ENCODE data around the gene TAB3. TPM values are rescaled to one million over a fixed set of nuclear protein-coding genes. Genes with fewer than 3 reads are reported as not detected.

TAB3 gene
- total RNA-seq, 1 donor from 2014 or later, result 23.2 TPM

- intact Hi-C loops (cut with DNase I), result no loop called here
- Histone ChIP-seq H3K4me1 (no peaks in the 10 kb centered on the region), H3K4me3 (no peak overlapping the region), H3K27me3 (no peaks in the 10 kb centered on the region), H3K27ac (no peak overlapping the region), H3K9me3 (no peaks in the 10 kb centered on the region), H3K36me3 (peaks cover 0 to 5% of the 10 kb centered on the region in 2 donors)
- no peak for DNase-seq (ENCODE audit: low spot score in 2 of 2)
- no peak for TF ChIP-seq CTCF (IDR thresholded peaks at IDR 0.05)
These were observed 25.1 kb downstream of the TAB3 start for GRCh38 chrX:30863974-30864373.

- Histone ChIP-seq H3K27me3 (no peaks in the 10 kb centered on the region), H3K27ac (no peak overlapping the region), H3K36me3 (peaks cover 0 to 13% of the 10 kb centered on the region in 2 donors), H3K4me1 (no peaks in the 10 kb centered on the region), H3K4me3 (no peak overlapping the region), H3K9me3 (no peaks in the 10 kb centered on the region)
- intact Hi-C loops (cut with DNase I), result no loop called here
- no peak for TF ChIP-seq CTCF (IDR thresholded peaks at IDR 0.05)
- no peak for DNase-seq (ENCODE audit: low spot score in 2 of 2)
These were observed 31.0 kb downstream of the TAB3 start for GRCh38 chrX:30858098-30858497.

- intact Hi-C loops (cut with DNase I), result no loop called here
These were observed 37.6 kb downstream of the TAB3 start for GRCh38 chrX:30851449-30851848.

GRCh38 chrX:30835373-30835772 is 53.7 kb downstream of the TAB3 start:
- no peak overlapping the region for H3K27ac ChIP-seq
- no peaks in the 10 kb centered on the region for H3K9me3 ChIP-seq
- no peak for TF ChIP-seq CTCF (IDR thresholded peaks at IDR 0.05)
- no peaks in the 10 kb centered on the region for H3K4me1 ChIP-seq
- H3K36me3 ChIP-seq, result peaks cover 16 to 17% of the 10 kb centered on the region in 2 donors
- intact Hi-C loops (cut with DNase I), result no loop called here
- H3K4me3 ChIP-seq, result no peak overlapping the region
- no peaks in the 10 kb centered on the region for H3K27me3 ChIP-seq
- DNase-seq (ENCODE audit: low spot score in 2 of 2), result no peak

More at GRCh38 chrX:30851449-30851848, 37.6 kb downstream of the TAB3 start:
- no peak overlapping the region for H3K4me3 ChIP-seq
- no peaks in the 10 kb centered on the region for H3K9me3 ChIP-seq
- DNase-seq (ENCODE audit: low spot score in 2 of 2), result no peak
- no peak overlapping the region for H3K27ac ChIP-seq
- H3K36me3 ChIP-seq, result peaks cover 0 to 16% of the 10 kb centered on the region in 2 donors
- no peak for TF ChIP-seq CTCF (IDR thresholded peaks at IDR 0.05)
- H3K4me1 ChIP-seq, result no peaks in the 10 kb centered on the region
- no peaks in the 10 kb centered on the region for H3K27me3 ChIP-seq

GRCh38 chrX:30833896-30834295 is 55.2 kb downstream of the TAB3 start:
- Histone ChIP-seq H3K9me3 (no peaks in the 10 kb centered on the region), H3K27me3 (no peaks in the 10 kb centered on the region), H3K36me3 (peaks cover 13 to 16% of the 10 kb centered on the region in 2 donors), H3K4me1 (no peaks in the 10 kb centered on the region), H3K4me3 (no peak overlapping the region), H3K27ac (no peak overlapping the region)
- intact Hi-C loops (cut with DNase I), result no loop called here
- DNase-seq (ENCODE audit: low spot score in 2 of 2), result no peak
- TF ChIP-seq CTCF (IDR thresholded peaks at IDR 0.05), result no peak

GRCh38 chrX:30831082-30831481 is 58.0 kb downstream of the TAB3 start:
- H3K9me3 ChIP-seq, result no peaks in the 10 kb centered on the region
- intact Hi-C loops (cut with DNase I), result no loop called here
- no peaks in the 10 kb centered on the region for H3K4me1 ChIP-seq
- no peak for TF ChIP-seq CTCF (IDR thresholded peaks at IDR 0.05)
- no peak overlapping the region for H3K27ac ChIP-seq
- DNase-seq (ENCODE audit: low spot score in 2 of 2), result no peak
- no peak overlapping the region for H3K4me3 ChIP-seq
- H3K36me3 ChIP-seq, result peaks cover 4 to 8% of the 10 kb centered on the region in 2 donors
- no peaks in the 10 kb centered on the region for H3K27me3 ChIP-seq
